ENCODE data around the gene FRMD1. TPM values are rescaled to one million over a fixed set of nuclear protein-coding genes. Genes with fewer than 3 reads are reported as not detected.
"Not testable (repeated sequence)": the region's sequence is repeated elsewhere in the genome, so short reads cannot be mapped to it uniquely, and the experiment has no call there.

FRMD1 gene
- total RNA-seq, 1 donor from 2014 or later = not detected

DNA sequence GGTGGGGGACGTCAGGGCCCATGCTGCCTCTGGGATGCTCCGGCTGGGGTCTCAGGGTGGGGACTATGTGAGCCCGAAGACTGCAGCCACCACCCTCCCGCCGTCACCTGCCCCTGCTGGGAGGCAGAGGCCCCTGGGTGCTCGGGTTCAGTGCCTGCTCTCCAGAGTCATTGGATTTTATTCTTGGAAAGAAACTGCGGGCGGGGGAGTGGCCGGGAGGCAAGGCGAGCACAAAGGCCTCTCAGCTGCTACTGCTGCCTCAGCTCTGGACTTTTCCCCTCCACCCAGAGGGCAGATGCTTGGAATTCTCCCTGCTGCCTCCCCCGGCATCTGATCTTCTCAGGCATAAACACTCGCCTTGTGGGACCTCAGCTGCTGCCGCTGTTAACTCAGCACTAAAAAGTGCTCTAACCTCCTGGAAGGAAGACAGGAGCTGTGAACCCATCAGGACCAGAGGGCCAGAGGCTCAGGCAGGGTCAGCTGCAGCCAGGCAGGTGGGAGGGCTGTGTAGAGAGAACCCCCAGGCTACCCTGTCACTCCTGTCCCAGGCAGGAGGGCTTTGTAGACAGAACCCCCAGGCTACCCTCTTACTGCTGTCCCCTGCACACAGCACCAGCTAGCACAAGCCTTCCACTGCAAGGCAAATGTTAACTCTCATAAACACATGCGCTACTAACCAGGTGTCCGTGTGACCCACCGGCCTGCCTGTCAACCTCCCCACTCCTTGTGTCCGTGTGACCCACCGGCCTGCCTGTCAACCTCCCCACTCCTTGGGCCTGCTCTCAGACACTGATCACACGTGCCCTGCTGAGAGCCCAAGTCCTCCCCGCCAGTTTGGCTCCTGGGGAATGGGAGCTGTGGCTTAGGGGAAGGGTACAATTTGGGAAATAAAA is 9.4 kb upstream of the FRMD1 start:
- intact Hi-C loops (cut with micrococcal nuclease) = no loop called here
- H3K4me3 Mint-ChIP-seq = no peak overlapping the region
- no peak for DNase-seq (ENCODE audit: low spot score)
- no peaks in the 10 kb centered on the region for H3K27me3 Mint-ChIP-seq (ENCODE audit: insufficient read depth)
- no peak overlapping the region for H3K27ac Mint-ChIP-seq
- H3K4me1 Mint-ChIP-seq (ENCODE audit: low read depth) = no peaks in the 10 kb centered on the region
- no peaks in the 10 kb centered on the region for H3K36me3 Mint-ChIP-seq (ENCODE audit: low read depth)
- peaks cover 7% of the 10 kb centered on the region for H3K9me3 Mint-ChIP-seq

GRCh38 chr6:168087436-168088160 is 8.6 kb upstream of the FRMD1 start:
- Mint-ChIP-seq H3K4me3 (no peak overlapping the region), H3K4me1 (ENCODE audit: low read depth) (no peaks in the 10 kb centered on the region), H3K9me3 (peaks cover 4% of the 10 kb centered on the region), H3K27me3 (ENCODE audit: insufficient read depth) (no peaks in the 10 kb centered on the region), H3K27ac (no peak overlapping the region), H3K36me3 (ENCODE audit: low read depth) (no peaks in the 10 kb centered on the region)
- DNase-seq (ENCODE audit: low spot score) = no peak
- intact Hi-C loops (cut with micrococcal nuclease) = no loop called here

GRCh38 chr6:168086616-168087015 is 7.6 kb upstream of the FRMD1 start:
- intact Hi-C loops (cut with micrococcal nuclease) = no loop called here
- Mint-ChIP-seq H3K27ac (no peak overlapping the region), H3K27me3 (ENCODE audit: insufficient read depth) (no peaks in the 10 kb centered on the region), H3K9me3 (no peaks in the 10 kb centered on the region), H3K4me3 (no peak overlapping the region), H3K4me1 (ENCODE audit: low read depth) (no peaks in the 10 kb centered on the region), H3K36me3 (ENCODE audit: low read depth) (no peaks in the 10 kb centered on the region)
- DNase-seq (ENCODE audit: low spot score) = no peak

- H3K9me3 Mint-ChIP-seq = no peaks in the 10 kb centered on the region
- no peak overlapping the region for H3K27ac Mint-ChIP-seq
- H3K36me3 Mint-ChIP-seq (ENCODE audit: low read depth) = no peaks in the 10 kb centered on the region
- H3K4me1 Mint-ChIP-seq (ENCODE audit: low read depth) = no peaks in the 10 kb centered on the region
- no peaks in the 10 kb centered on the region for H3K27me3 Mint-ChIP-seq (ENCODE audit: insufficient read depth)
- intact Hi-C loops (cut with micrococcal nuclease) = no loop called here
- H3K4me3 Mint-ChIP-seq = no peak overlapping the region
- DNase-seq (ENCODE audit: low spot score) = no peak
Measured at GRCh38 chr6:168086066-168086465, 7.1 kb upstream of the FRMD1 start.

DNA sequence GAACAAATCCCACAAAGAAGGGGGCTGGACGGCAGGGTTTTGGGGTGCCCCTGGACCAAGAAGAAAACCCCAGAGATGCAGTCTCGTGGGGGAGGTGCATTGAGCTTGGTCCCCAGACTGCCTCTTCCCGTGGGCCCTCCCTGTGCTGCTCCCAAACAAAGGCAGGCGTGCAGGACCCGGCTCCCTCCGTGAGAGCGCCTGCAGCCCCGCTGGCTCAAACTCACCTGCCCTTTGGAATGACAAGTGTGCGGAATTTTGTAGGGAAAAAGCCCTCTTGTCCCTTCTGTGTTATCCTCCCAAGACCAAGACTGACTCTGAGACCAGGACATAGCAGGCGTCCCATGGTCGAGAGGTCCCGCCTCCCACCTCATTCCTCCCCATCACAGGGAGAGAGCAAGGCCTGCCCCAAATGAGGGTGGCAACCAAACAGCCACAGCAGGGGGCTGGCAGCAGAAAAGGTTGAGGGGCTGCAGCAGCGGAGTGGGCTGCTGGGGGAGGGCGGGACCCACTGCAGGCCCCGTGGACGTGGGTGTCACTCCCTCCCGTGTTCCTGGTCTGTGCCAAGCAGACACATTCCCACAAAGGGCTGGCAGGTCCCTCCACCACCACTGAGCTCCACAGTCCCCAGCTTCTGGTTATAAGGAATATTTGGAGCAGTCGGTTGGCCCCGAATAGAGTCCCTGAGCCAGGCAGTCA is 5.6 kb upstream of the FRMD1 start:
- H3K9me3 Mint-ChIP-seq = no peaks in the 10 kb centered on the region

GRCh38 chr6:168083514-168083885 is 4.5 kb upstream of the FRMD1 start:
- DNase-seq (ENCODE audit: low spot score) = no peak
- Mint-ChIP-seq H3K4me3 (no peak overlapping the region), H3K27ac (no peak overlapping the region), H3K36me3 (ENCODE audit: low read depth) (no peaks in the 10 kb centered on the region), H3K9me3 (no peaks in the 10 kb centered on the region), H3K27me3 (ENCODE audit: insufficient read depth) (no peaks in the 10 kb centered on the region), H3K4me1 (ENCODE audit: low read depth) (no peaks in the 10 kb centered on the region)
- intact Hi-C loops (cut with micrococcal nuclease) = no loop called here

More for the DNA sequence above, 5.6 kb upstream of the FRMD1 start:
- Mint-ChIP-seq H3K4me3 (no peak overlapping the region), H3K36me3 (ENCODE audit: low read depth) (no peaks in the 10 kb centered on the region), H3K4me1 (ENCODE audit: low read depth) (no peaks in the 10 kb centered on the region), H3K27ac (no peak overlapping the region), H3K27me3 (ENCODE audit: insufficient read depth) (no peaks in the 10 kb centered on the region)
- intact Hi-C loops (cut with micrococcal nuclease) = no loop called here
- DNase-seq (ENCODE audit: low spot score) = no peak

DNA sequence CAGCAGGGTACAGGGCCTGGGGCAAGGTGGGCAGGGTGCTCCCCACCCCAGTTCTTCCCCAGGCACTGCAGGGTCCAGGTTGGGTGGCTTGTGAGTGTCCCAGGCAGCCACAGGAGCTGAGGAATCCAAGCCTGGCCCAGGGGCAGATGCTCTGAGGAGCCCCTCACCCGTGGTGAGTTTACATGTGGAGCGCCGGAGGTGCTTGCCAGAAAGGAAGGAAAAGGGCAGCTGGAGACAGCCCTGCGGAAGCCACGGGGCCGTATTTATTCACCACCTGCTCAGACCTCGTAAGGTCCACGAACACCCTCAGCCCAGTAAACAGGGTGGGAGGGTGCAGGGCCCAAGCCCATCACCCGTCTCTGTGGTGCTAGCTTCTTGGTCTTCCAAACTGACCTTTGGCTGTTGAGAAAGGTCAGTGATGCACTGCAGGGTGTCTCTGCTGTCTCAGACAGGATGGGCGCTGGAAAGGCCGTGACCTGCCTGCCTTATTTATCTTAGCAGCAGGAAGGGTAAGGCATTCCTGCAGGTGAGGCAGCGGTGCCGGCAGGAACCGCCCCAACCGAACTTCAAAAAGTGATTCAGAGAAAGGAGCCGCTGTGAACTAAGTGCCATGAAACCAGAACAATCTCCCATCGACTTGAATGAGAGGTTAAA is 4.0 kb upstream of the FRMD1 start:
- H3K36me3 Mint-ChIP-seq (ENCODE audit: low read depth) = no peaks in the 10 kb centered on the region
- H3K4me3 Mint-ChIP-seq = no peak overlapping the region
- no peaks in the 10 kb centered on the region for H3K4me1 Mint-ChIP-seq (ENCODE audit: low read depth)
- H3K27ac Mint-ChIP-seq = no peak overlapping the region
- no peaks in the 10 kb centered on the region for H3K9me3 Mint-ChIP-seq
- intact Hi-C loops (cut with micrococcal nuclease) = no loop called here
- DNase-seq (ENCODE audit: low spot score) = no peak
- no peaks in the 10 kb centered on the region for H3K27me3 Mint-ChIP-seq (ENCODE audit: insufficient read depth)

DNA sequence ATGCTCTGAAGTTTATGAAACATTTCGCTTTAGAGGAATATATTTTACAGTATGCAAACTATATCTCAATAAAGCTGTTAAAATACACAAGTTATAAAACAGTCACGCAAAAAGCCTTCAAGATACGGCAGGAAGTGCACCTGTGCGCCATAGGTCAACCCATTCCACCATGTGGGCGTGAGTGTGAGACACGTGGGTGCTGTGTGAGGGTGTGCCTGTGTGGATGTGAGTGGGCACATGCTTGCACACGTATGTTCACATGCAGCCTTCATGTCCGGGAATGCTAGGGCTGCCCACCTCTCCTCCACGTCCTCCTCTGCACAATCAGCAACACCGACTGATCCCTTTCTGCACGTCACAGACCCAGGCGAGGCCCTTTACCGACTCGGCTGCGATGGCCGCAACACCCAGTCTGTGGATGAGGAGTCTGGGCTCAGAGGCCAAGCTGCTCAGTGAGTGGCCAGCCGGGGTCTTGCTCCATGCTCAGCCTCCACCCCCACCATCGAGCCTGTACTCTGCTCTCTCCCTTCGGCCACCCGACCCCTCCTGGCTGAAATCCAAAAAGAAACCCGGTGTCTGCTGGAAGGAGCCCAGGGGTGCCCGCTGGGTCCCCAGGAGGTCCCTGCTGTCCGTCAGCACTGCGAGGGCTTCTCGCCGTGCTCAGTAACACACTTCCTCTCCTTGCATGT is 3.0 kb upstream of the FRMD1 start:
- intact Hi-C loops (cut with micrococcal nuclease) = no loop called here
- no peaks in the 10 kb centered on the region for H3K4me1 Mint-ChIP-seq (ENCODE audit: low read depth)
- H3K27ac Mint-ChIP-seq = no peak overlapping the region
- no peaks in the 10 kb centered on the region for H3K36me3 Mint-ChIP-seq (ENCODE audit: low read depth)
- DNase-seq (ENCODE audit: low spot score) = no peak
- no peaks in the 10 kb centered on the region for H3K9me3 Mint-ChIP-seq
- H3K27me3 Mint-ChIP-seq (ENCODE audit: insufficient read depth) = no peaks in the 10 kb centered on the region
- no peak overlapping the region for H3K4me3 Mint-ChIP-seq

DNA sequence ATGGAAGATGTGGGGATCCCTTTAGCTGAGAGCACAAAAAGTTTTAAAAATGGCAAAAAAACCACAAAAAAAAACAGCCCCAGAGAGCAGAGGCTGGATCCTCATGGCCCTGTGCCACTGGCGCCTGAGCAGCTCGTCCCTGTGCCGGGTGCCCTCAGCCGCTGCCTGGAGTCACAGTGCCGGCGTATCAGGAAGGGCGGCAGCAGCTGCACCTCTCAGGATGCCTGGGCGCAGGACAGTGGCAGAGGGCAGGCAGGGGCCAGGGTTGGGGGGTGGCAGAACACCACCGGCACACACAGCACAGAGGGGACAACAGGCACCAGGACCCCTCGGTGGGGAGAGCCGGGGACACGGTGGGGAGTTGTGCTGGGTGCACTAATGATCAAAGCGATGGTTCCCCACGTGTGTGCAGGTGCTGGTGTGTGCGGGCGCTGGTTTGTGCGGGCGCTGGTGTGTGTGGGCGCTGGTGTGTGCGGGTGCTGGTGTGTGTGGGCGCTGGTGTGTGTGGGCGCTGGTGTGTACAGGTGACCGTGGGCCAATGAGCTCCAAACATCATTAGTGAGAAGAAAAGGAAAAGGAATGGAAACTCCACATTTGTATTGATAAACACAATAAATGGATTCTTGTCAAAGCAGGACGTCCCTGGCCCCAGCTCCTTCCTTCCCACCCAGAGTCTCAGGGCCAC is 1.5 kb upstream of the FRMD1 start:
- no peak overlapping the region for H3K4me3 Mint-ChIP-seq
- DNase-seq (ENCODE audit: low spot score) = no peak

GRCh38 chr6:168078175-168078942 is 653 bp downstream of the FRMD1 start:
- H3K9me3 Mint-ChIP-seq = no peaks in the 10 kb centered on the region
- intact Hi-C loops (cut with micrococcal nuclease) = no loop called here
- no peaks in the 10 kb centered on the region for H3K4me1 Mint-ChIP-seq (ENCODE audit: low read depth)
- H3K27ac Mint-ChIP-seq = no peak overlapping the region
- H3K4me3 Mint-ChIP-seq = no peak overlapping the region
- H3K27me3 Mint-ChIP-seq (ENCODE audit: insufficient read depth) = no peaks in the 10 kb centered on the region
- no peak for DNase-seq (ENCODE audit: low spot score)
- no peaks in the 10 kb centered on the region for H3K36me3 Mint-ChIP-seq (ENCODE audit: low read depth)

More for the DNA sequence above, 1.5 kb upstream of the FRMD1 start:
- Mint-ChIP-seq H3K36me3 (ENCODE audit: low read depth) (no peaks in the 10 kb centered on the region), H3K4me1 (ENCODE audit: low read depth) (no peaks in the 10 kb centered on the region), H3K27ac (no peak overlapping the region), H3K9me3 (no peaks in the 10 kb centered on the region), H3K27me3 (ENCODE audit: insufficient read depth) (no peaks in the 10 kb centered on the region)
- intact Hi-C loops (cut with micrococcal nuclease) = no loop called here

DNA sequence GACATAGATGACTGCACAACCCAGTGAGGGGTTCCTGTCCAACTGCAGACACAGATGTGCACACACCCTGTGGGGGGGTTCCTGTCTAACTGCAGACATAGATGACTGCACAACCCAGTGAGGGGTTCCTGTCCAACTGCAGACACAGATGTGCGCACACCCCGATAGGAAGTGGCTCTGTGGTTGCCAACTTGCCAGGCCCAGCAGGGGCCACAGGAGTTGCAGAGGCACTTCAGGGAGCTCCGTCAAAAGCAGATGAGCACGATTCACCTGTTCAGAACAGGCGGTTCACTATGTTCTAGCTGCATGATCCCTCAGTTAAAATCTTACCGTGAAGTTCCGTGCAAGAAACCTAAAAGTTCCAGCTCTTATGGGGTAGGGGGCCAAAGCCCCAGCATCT is 1.6 kb downstream of the FRMD1 start:
- H3K27ac Mint-ChIP-seq; H3K4me3 Mint-ChIP-seq; H3K27me3 Mint-ChIP-seq (ENCODE audit: insufficient read depth); H3K4me1 Mint-ChIP-seq (ENCODE audit: low read depth); DNase-seq (ENCODE audit: low spot score); H3K9me3 Mint-ChIP-seq; intact Hi-C loops (cut with micrococcal nuclease); H3K36me3 Mint-ChIP-seq (ENCODE audit: low read depth): not testable (repeated sequence)

Measured in activated T-helper 1 cell treated with anti-CD3 and anti-CD28 coated beads, Interleukin-12 subunit alpha, Interleukin-12 subunit beta, Interleukin-2, Interleukin-4 antibody, amounts not matched to agents 30 ng/mL and 10 ng/mL and 1 ng/mL, durations not matched to agents 14 hours and 24 hours and 36 hours (primary cell).